Loucy (cell line): ENCODE results near the gene UNC13D.

ENCODE experiments used
- EZH2phosphoT487 ChIP-seq: fragments of 200-600 bp; IDR thresholded peaks from 2 replicates; pipeline ENCODE4 v1.6.1; 2018; ENCODE audit warnings: antibody characterized with exemption, mild to moderate bottlenecking, moderate library complexity, borderline replicate concordance
- TF ChIP-seq, protein P1 (sequence below): fragments of 200-600 bp; sonication (generic); conservative IDR thresholded peaks from 2 replicates; pipeline ENCODE4 v1.5.1; 2014; ENCODE audit warnings: mild to moderate bottlenecking, antibody characterized with exemption, low read length

- TF ChIP-seq, protein P1, sequence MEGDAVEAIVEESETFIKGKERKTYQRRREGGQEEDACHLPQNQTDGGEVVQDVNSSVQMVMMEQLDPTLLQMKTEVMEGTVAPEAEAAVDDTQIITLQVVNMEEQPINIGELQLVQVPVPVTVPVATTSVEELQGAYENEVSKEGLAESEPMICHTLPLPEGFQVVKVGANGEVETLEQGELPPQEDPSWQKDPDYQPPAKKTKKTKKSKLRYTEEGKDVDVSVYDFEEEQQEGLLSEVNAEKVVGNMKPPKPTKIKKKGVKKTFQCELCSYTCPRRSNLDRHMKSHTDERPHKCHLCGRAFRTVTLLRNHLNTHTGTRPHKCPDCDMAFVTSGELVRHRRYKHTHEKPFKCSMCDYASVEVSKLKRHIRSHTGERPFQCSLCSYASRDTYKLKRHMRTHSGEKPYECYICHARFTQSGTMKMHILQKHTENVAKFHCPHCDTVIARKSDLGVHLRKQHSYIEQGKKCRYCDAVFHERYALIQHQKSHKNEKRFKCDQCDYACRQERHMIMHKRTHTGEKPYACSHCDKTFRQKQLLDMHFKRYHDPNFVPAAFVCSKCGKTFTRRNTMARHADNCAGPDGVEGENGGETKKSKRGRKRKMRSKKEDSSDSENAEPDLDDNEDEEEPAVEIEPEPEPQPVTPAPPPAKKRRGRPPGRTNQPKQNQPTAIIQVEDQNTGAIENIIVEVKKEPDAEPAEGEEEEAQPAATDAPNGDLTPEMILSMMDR = no peak
- TF ChIP-seq EZH2phosphoT487 = no peak
These were observed 64.0 kb downstream of the UNC13D start for GRCh38 chr17:75779987-75780889.
